Measurements from ENCODE around the gene TMED4. TPM values are rescaled to one million over a fixed set of nuclear protein-coding genes. Genes with fewer than 3 reads are reported as not detected.

TMED4 gene
- total and polyA plus RNA-seq, 2 of the 13 experiments (the other 11 are each of a cell fraction or from before 2014, with no cell fraction given), result 81.4 to 109 TPM

DNA sequence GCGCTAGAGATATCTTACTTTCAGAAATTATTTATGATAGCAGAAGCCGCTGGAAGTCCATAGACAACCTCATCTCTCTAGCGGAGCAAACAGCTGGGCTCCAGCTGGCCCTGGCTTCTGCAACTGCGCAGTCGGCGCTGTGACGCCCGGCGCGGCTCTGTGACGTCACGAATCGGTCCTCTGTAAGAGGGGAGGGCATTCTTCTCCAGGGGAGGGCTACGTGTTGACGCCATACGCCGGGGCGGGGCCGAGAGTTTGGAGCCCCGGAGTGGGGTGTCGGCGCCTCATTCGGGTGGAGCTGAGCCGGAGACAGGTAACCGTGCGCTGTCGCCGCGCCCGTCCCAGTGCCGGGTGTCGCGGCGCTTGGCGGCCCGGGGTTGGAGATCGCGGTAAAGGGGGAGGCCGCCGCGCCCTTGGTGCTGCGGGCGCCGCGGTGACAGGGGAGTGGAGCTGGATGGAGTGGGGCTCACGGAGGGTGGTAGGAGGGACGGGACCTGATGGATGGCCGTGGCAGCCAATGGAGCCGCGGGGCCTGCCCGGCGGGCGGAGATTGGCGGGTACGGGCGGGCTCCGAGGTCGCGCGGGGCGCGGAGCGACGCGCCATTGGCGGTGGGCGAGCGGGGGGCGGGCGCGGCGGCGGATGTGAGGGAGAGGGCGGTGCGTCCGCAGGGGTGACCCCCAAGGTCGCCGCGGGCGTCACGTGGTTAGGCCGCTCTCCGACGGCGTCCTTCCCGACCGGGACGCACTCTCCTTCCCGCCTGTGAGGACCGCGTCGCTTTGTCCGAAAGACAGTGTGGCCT, 24.5 kb upstream of the TMED4 start, which contains the start of gene OGDH:
Gene OGDH, plus strand, starts transcription at position 287 of the 800 bp plus-strand sequence. CDS start 17,717 bp downstream, outside the sequence.
- 2% methylated on average over 27 of the region's 93 CpGs for WGBS (ENCODE audit: low lambda C conversion rate)
- H3K9ac ChIP-seq (ENCODE audit: insufficient read depth, low read depth, low read length), result peak within 1 kb of the TSS; percentile 93
- DNase-seq (ENCODE audit: low spot score) (peak; percentile 93), FAIRE-seq (peak; percentile 40), ATAC-seq (peak; percentile 99)
- in situ Hi-C loops (cut with HindIII; ENCODE audit: extremely low pct_ligation_motif_present, low pct_unique_long_range_greater_than_20kb), result no loop called here
- TSS peak; percentile 95 for BruUV-seq (replicated peaks)
- H3K4me3 ChIP-seq (replicated peaks in 1 of 3; ENCODE audit: insufficient read depth in 1 of 3, low read depth in 2 of 3, low read length in 3 of 3), result peak within 1 kb of the TSS; percentile 84 to 94 (median 89)
- H4K20me1 ChIP-seq (ENCODE audit: insufficient read depth, low read length), result no peaks in the 10 kb centered on the region
- intact Hi-C loops (cut with micrococcal nuclease; ENCODE audit: unreplicated experiment), result loop anchor here (1.0 kb wide), 2 partner anchors 72 to 142 kb away; partner anchors contain the start of gene ZMIZ2
- no peaks in the 10 kb centered on the region for H3K36me3 ChIP-seq (replicated peaks in 1 of 2; ENCODE audit: control insufficient read depth in 1 of 2, insufficient read depth in 2 of 2, low read length in 2 of 2)
- CTCF ChIA-PET (ENCODE audit: low intra/inter-chr PET ratio, low total read pairs), result no interaction called here
- no peaks in the 10 kb centered on the region for H3K9me3 ChIP-seq (ENCODE audit: low read length)
- peak within 1 kb of the TSS; percentile 90 for H3K27ac ChIP-seq (ENCODE audit: extremely low read length, insufficient read depth, low read length)
- POLR2A ChIA-PET, result interaction anchor here (0.9 to 3.3 kb wide), 20 partner anchors 15 to 505 kb away, joined by 3 to 29 read pairs (median 5); partner anchors contain the start of genes DDX56, H2AZ2, PURB and TBRG4
- peak within 1 kb of the TSS; percentile 4 for H2AFZ ChIP-seq (ENCODE audit: low read length)
- no peaks in the 10 kb centered on the region; a peak in 1 of 5 replicates for H3K27me3 ChIP-seq (ENCODE audit: control insufficient read depth in 1 of 2, insufficient read depth in 2 of 2, low read length in 2 of 2)
- H3K4me1 ChIP-seq (ENCODE audit: insufficient read depth, low read length), result peaks cover 23% of the 10 kb centered on the region
- peak within 1 kb of the TSS; percentile 99 for H3K4me2 ChIP-seq (ENCODE audit: low read depth, low read length)
- peaks cover 40% of the 10 kb centered on the region for H3K79me2 ChIP-seq (ENCODE audit: insufficient read depth, low read length)
- peak; percentile 69 for TF ChIP-seq MED1 (CRISPR knock-in tag; IDR thresholded peaks at IDR 0.05)
- TF ChIP-seq PHF20 (CRISPR knock-in tag; IDR thresholded peaks at IDR 0.05), result peak; percentile 80; the same call in 1 of the 2 replicates
- peak; percentile 91 for TF ChIP-seq NR2C2 (CRISPR knock-in tag; IDR thresholded peaks at IDR 0.05; ENCODE audit: borderline replicate concordance)
- peak; percentile 77 for TF ChIP-seq GABPA (IDR thresholded peaks at IDR 0.05; ENCODE audit: low read depth, low read length)
- TF ChIP-seq GABPA (CRISPR knock-in tag; IDR thresholded peaks at IDR 0.05; ENCODE audit: low read depth), result peak; percentile 59; the same call in 1 of the 2 replicates
- TF ChIP-seq, protein P1, sequence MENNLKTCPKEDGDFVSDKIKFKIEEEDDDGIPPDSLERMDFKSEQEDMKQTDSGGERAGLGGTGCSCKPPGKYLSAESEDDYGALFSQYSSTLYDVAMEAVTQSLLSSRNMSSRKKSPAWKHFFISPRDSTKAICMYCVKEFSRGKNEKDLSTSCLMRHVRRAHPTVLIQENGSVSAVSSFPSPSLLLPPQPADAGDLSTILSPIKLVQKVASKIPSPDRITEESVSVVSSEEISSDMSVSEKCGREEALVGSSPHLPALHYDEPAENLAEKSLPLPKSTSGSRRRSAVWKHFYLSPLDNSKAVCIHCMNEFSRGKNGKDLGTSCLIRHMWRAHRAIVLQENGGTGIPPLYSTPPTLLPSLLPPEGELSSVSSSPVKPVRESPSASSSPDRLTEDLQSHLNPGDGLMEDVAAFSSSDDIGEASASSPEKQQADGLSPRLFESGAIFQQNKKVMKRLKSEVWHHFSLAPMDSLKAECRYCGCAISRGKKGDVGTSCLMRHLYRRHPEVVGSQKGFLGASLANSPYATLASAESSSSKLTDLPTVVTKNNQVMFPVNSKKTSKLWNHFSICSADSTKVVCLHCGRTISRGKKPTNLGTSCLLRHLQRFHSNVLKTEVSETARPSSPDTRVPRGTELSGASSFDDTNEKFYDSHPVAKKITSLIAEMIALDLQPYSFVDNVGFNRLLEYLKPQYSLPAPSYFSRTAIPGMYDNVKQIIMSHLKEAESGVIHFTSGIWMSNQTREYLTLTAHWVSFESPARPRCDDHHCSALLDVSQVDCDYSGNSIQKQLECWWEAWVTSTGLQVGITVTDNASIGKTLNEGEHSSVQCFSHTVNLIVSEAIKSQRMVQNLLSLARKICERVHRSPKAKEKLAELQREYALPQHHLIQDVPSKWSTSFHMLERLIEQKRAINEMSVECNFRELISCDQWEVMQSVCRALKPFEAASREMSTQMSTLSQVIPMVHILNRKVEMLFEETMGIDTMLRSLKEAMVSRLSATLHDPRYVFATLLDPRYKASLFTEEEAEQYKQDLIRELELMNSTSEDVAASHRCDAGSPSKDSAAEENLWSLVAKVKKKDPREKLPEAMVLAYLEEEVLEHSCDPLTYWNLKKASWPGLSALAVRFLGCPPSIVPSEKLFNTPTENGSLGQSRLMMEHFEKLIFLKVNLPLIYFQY (CRISPR knock-in tag; IDR thresholded peaks at IDR 0.05; ENCODE audit: borderline replicate concordance), result no peak
- TF ChIP-seq, protein P2, sequence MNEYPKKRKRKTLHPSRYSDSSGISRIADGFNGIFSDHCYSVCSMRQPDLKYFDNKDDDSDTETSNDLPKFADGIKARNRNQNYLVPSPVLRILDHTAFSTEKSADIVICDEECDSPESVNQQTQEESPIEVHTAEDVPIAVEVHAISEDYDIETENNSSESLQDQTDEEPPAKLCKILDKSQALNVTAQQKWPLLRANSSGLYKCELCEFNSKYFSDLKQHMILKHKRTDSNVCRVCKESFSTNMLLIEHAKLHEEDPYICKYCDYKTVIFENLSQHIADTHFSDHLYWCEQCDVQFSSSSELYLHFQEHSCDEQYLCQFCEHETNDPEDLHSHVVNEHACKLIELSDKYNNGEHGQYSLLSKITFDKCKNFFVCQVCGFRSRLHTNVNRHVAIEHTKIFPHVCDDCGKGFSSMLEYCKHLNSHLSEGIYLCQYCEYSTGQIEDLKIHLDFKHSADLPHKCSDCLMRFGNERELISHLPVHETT (CRISPR knock-in tag; conservative IDR thresholded peaks at IDR 0.05), result peak; percentile 1; the same call in 1 of the 2 replicates
- TF ChIP-seq, protein P3, sequence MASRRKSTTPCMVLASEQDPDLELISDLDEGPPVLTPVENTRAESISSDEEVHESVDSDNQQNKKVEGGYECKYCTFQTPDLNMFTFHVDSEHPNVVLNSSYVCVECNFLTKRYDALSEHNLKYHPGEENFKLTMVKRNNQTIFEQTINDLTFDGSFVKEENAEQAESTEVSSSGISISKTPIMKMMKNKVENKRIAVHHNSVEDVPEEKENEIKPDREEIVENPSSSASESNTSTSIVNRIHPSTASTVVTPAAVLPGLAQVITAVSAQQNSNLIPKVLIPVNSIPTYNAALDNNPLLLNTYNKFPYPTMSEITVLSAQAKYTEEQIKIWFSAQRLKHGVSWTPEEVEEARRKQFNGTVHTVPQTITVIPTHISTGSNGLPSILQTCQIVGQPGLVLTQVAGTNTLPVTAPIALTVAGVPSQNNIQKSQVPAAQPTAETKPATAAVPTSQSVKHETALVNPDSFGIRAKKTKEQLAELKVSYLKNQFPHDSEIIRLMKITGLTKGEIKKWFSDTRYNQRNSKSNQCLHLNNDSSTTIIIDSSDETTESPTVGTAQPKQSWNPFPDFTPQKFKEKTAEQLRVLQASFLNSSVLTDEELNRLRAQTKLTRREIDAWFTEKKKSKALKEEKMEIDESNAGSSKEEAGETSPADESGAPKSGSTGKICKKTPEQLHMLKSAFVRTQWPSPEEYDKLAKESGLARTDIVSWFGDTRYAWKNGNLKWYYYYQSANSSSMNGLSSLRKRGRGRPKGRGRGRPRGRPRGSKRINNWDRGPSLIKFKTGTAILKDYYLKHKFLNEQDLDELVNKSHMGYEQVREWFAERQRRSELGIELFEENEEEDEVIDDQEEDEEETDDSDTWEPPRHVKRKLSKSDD (CRISPR knock-in tag; IDR thresholded peaks at IDR 0.05; ENCODE audit: low read depth), result peak; percentile 98
- no peak; the same call in 1 of the 2 replicates for TF ChIP-seq ZNF878 (CRISPR knock-in tag; IDR thresholded peaks at IDR 0.05)
- TF ChIP-seq ARNT (IDR thresholded peaks at IDR 0.05), result no peak
- TF ChIP-seq ZNF121 (CRISPR knock-in tag; IDR thresholded peaks at IDR 0.05), result no peak
- TF ChIP-seq ZNF260 (CRISPR knock-in tag; IDR thresholded peaks at IDR 0.05; ENCODE audit: borderline replicate concordance, low read depth), result no peak
- TF ChIP-seq NKX3-1 (CRISPR knock-in tag; IDR thresholded peaks at IDR 0.05), result no peak
- TF ChIP-seq, protein P4, sequence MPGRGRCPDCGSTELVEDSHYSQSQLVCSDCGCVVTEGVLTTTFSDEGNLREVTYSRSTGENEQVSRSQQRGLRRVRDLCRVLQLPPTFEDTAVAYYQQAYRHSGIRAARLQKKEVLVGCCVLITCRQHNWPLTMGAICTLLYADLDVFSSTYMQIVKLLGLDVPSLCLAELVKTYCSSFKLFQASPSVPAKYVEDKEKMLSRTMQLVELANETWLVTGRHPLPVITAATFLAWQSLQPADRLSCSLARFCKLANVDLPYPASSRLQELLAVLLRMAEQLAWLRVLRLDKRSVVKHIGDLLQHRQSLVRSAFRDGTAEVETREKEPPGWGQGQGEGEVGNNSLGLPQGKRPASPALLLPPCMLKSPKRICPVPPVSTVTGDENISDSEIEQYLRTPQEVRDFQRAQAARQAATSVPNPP (CRISPR knock-in tag; IDR thresholded peaks at IDR 0.05), result no peak
